CD14-positive monocyte (primary cell): ENCODE data around the gene ACSL5. TPM values are rescaled to one million over a fixed set of nuclear protein-coding genes. Genes with fewer than 3 reads are reported as not detected.
A peak's percentile ranks its signal among the peaks of the same experiment; 100 is the strongest.

Source experiments
- DNase-seq, 3 donors: peaks; one replicate each; pipeline ENCODE4 v3.0.0-alpha.2; 2011 to 2022
- H2AFZ ChIP-seq: 2 replicates; pipeline ENCODE4 v1.6.0; 2012; ENCODE audit warnings: mild to moderate bottlenecking, low read depth, low read length, inconsistent platforms; ENCODE audit not compliant: insufficient read depth, poor library complexity, severe bottlenecking
- H3K27ac ChIP-seq, 2 donors: 1 replicate in 1 of 2; 2 replicates in 1 of 2; pipeline ENCODE4 v1.5.1; 2012 to 2013; ENCODE audit warnings: low read length in 2 of 2, control low read depth in 1 of 2, inconsistent platforms in 1 of 2, low read depth in 1 of 2, mild to moderate bottlenecking in 1 of 2
- H3K27me3 ChIP-seq, 2 donors: one replicate each; pipeline versions ENCODE4 v1.6.0 to v1.6.1; 2011 to 2013; ENCODE audit warnings: low read length in 2 of 2; ENCODE audit not compliant: control insufficient read depth in 2 of 2, insufficient read depth in 2 of 2
- H3K36me3 ChIP-seq, 2 donors: replicated peaks in 1 of 2; 1 replicate in 1 of 2; 2 replicates in 1 of 2; pipeline versions ENCODE4 v1.5.1 to v1.6.1; 2012 to 2013; ENCODE audit warnings: low read length in 2 of 2, control low read depth in 1 of 2, inconsistent platforms in 1 of 2, mild to moderate bottlenecking in 1 of 2; ENCODE audit not compliant: insufficient read depth in 2 of 2, control insufficient read depth in 1 of 2
- H3K4me1 ChIP-seq, 2 donors: 1 replicate in 1 of 2; 2 replicates in 1 of 2; pipeline versions ENCODE4 v1.5.1 to v1.6.1; 2012 to 2013; ENCODE audit warnings: low read length in 2 of 2, control low read depth in 1 of 2, inconsistent platforms in 1 of 2, mild to moderate bottlenecking in 1 of 2, moderate library complexity in 1 of 2; ENCODE audit not compliant: insufficient read depth in 2 of 2, control insufficient read depth in 1 of 2
- H3K4me2 ChIP-seq: replicated peaks from 2 replicates; pipeline ENCODE3; 2012; ENCODE audit warnings: low read length, moderate library complexity, mild to moderate bottlenecking; ENCODE audit not compliant: poor library complexity, severe bottlenecking; ENCODE audit errors: extremely low read depth
- H3K4me3 ChIP-seq, 3 experiments: fragments of 200-600 bp in 1 of 3; sonication (generic) in 1 of 3; replicated peaks in 1 of 3; 1 replicate in 2 of 3; 2 replicates in 1 of 3; pipeline ENCODE4 v1.5.1; 2011 to 2013; ENCODE audit warnings: low read length in 3 of 3, mild to moderate bottlenecking in 3 of 3, control low read depth in 2 of 3, low read depth in 2 of 3, inconsistent platforms in 1 of 3, moderate library complexity in 1 of 3
- H3K79me2 ChIP-seq: 2 replicates; pipeline ENCODE4 v1.6.0; 2012; ENCODE audit warnings: mild to moderate bottlenecking, control low read depth, inconsistent platforms, low read length, moderate library complexity; ENCODE audit not compliant: insufficient read depth
- H3K9ac ChIP-seq: 2 replicates; pipeline ENCODE4 v1.6.0; 2017; ENCODE audit warnings: low read length, mild to moderate bottlenecking; ENCODE audit not compliant: insufficient read depth, poor library complexity, severe bottlenecking
- H3K9me3 ChIP-seq, 2 donors: replicated peaks in 1 of 2; 1 replicate in 1 of 2; 2 replicates in 1 of 2; pipeline versions ENCODE4 v1.5.1 to v1.6.1; 2012 to 2013; ENCODE audit warnings: low read length in 2 of 2, control low read depth in 1 of 2; ENCODE audit not compliant: control insufficient read depth in 1 of 2, insufficient read depth in 1 of 2
- H4K20me1 ChIP-seq: 2 replicates; pipeline ENCODE4 v1.6.0; 2012; ENCODE audit warnings: mild to moderate bottlenecking, low read length, control low read depth, moderate library complexity; ENCODE audit not compliant: insufficient read depth
- H3K27ac Mint-ChIP-seq, 7 donors: one replicate each; pipeline ENCODE4 v1.8.0; 2020; ENCODE audit warnings: mild to moderate bottlenecking in 7 of 7, mixed read lengths in 7 of 7, moderate library complexity in 6 of 7, inconsistent platforms in 2 of 7
- H3K27me3 Mint-ChIP-seq, 3 donors: one replicate each; pipeline ENCODE4 v1.8.0; 2021 to 2022; ENCODE audit warnings: low read depth in 3 of 3, mild to moderate bottlenecking in 3 of 3, mixed read lengths in 3 of 3, moderate library complexity in 3 of 3, inconsistent platforms in 1 of 3
- H3K36me3 Mint-ChIP-seq, 2 donors: one replicate each; pipeline ENCODE4 v1.8.0; 2020; ENCODE audit warnings: mixed read lengths in 2 of 2, inconsistent platforms in 1 of 2, mild to moderate bottlenecking in 1 of 2
- H3K4me1 Mint-ChIP-seq: one replicate; pipeline ENCODE4 v1.8.0; 2020; ENCODE audit warnings: mild to moderate bottlenecking, mixed read lengths
- H3K4me3 Mint-ChIP-seq, 2 donors: one replicate each; pipeline ENCODE4 v1.8.0; 2020; ENCODE audit warnings: mild to moderate bottlenecking in 2 of 2, mixed read lengths in 2 of 2, moderate library complexity in 1 of 2
- H3K9me3 Mint-ChIP-seq, 7 donors: one replicate each; pipeline ENCODE4 v1.8.0; 2020 to 2022; ENCODE audit warnings: mixed read lengths in 7 of 7, mild to moderate bottlenecking in 6 of 7, moderate library complexity in 6 of 7, inconsistent platforms in 2 of 7
- CTCF ChIP-seq: fragments of 200-600 bp; IDR thresholded peaks from one replicate; pipeline ENCODE4 v1.8.0; 2022; ENCODE audit warnings: antibody characterized with exemption, mild to moderate bottlenecking
- WGBS: methylation state at CpG from one replicate; pipeline ENCODE4 v1.1.5; 2013; ENCODE audit warnings: missing lambda C conversion rate; ENCODE audit not compliant: insufficient coverage; 5-methylcytosine and 5-hydroxymethylcytosine counted together
- intact Hi-C, 2 donors: fragments of 100-400 bp; cut with micrococcal nuclease; formaldehyde crosslinking; loops; one replicate each; pipeline versions ENCODE4 v1.15.0 to v1.15.1; 2023
- polyA plus RNA-seq, 3 donors: library from polyadenylated mRNA; depleted of rRNA in 1 of 3; unstranded in 2 of 3; stranded (reverse) in 1 of 3; fragments of 300-500 nt in 2 of 3; fragments of >200 nt in 1 of 3; fragmentation: Illumina TruSeq in 2 of 3; gene quantifications; 1 replicate in 2 of 3; 2 replicates in 1 of 3; pipeline ENCODE4 v1.2.3, GENCODE V29; 2012 to 2021

The ACSL5 gene
- polyA plus RNA-seq, 3 donors: 27.5 to 44.4 (median 37.5) TPM

GRCh38 chr10:112388548-112388947 lies 14.6 kb downstream of the ACSL5 start:
- H3K27ac Mint-ChIP-seq: peak overlapping the region; percentile 86 to 99 (median 97)
- peaks cover 7% of the 10 kb centered on the region for H3K79me2 ChIP-seq
- H2AFZ ChIP-seq: no peak overlapping the region
- WGBS: no CpG with 5 or more reads among the region's 2 CpGs
- no peaks in the 10 kb centered on the region for H3K27me3 ChIP-seq
- H4K20me1 ChIP-seq: peaks cover 3% of the 10 kb centered on the region
- intact Hi-C loops: loop anchor here in 1 of 2 donors (5.0 kb wide), 1 partner anchor 59 kb away; the partner anchor contains the start of genes VTI1A and ZDHHC6
- no peaks in the 10 kb centered on the region for H3K27me3 Mint-ChIP-seq
- TF ChIP-seq CTCF: no peak
- peak overlapping the region; percentile 30 for H3K9ac ChIP-seq
- no peak overlapping the region for H3K4me3 Mint-ChIP-seq
- peaks cover 10 to 11% of the 10 kb centered on the region in 2 donors for H3K4me1 ChIP-seq
- peaks cover 19 to 25% of the 10 kb centered on the region in 2 donors for H3K36me3 Mint-ChIP-seq
- no peak overlapping the region for H3K4me3 ChIP-seq
- peak overlapping the region in 1 of 2 donors; percentile 92 for H3K27ac ChIP-seq
- H3K4me1 Mint-ChIP-seq: peaks cover 16% of the 10 kb centered on the region
- H3K9me3 ChIP-seq: no peaks in the 10 kb centered on the region
- no peaks in the 10 kb centered on the region for H3K36me3 ChIP-seq
- no peaks in the 10 kb centered on the region for H3K9me3 Mint-ChIP-seq
- no peak for DNase-seq
- no peak overlapping the region for H3K4me2 ChIP-seq

GRCh38 chr10:112389271-112389822 lies 15.4 kb downstream of the ACSL5 start:
- Mint-ChIP-seq H3K4me1 (peaks cover 16% of the 10 kb centered on the region), H3K4me3 (peak overlapping the region in 1 of 2 donors; percentile 21), H3K27ac (peak overlapping the region; percentile 93 to 99 (median 97)), H3K27me3 (no peaks in the 10 kb centered on the region), H3K36me3 (peaks cover 17% of the 10 kb centered on the region in 2 donors), H3K9me3 (no peaks in the 10 kb centered on the region)
- Histone ChIP-seq H3K79me2 (peaks cover 7% of the 10 kb centered on the region), H3K4me1 (peaks cover 10 to 11% of the 10 kb centered on the region in 2 donors), H4K20me1 (peaks cover 3% of the 10 kb centered on the region), H3K4me2 (peak overlapping the region; percentile 20), H3K27ac (peak overlapping the region; percentile 81 to 92), H3K4me3 (no peak overlapping the region), H3K27me3 (no peaks in the 10 kb centered on the region), H3K9me3 (no peaks in the 10 kb centered on the region), H3K36me3 (peaks cover 0 to 4% of the 10 kb centered on the region in 2 donors), H3K9ac (peak overlapping the region; percentile 50), H2AFZ (no peak overlapping the region)
- TF ChIP-seq CTCF: no peak
- peak; percentile 89 to 99 (median 95) for DNase-seq
- WGBS: no CpG with 5 or more reads among the region's 6 CpGs
- intact Hi-C loops: loop anchor here in 1 of 2 donors (5.0 kb wide), 1 partner anchor 58 kb away; the partner anchor contains the start of genes VTI1A and ZDHHC6
